Measurements from ENCODE around the gene SEMA5B. TPM values are rescaled to one million over a fixed set of nuclear protein-coding genes. Genes with fewer than 3 reads are reported as not detected.

SEMA5B gene
- polyA plus RNA-seq, 1 donor from 2014 or later, result 7.0 TPM

DNA sequence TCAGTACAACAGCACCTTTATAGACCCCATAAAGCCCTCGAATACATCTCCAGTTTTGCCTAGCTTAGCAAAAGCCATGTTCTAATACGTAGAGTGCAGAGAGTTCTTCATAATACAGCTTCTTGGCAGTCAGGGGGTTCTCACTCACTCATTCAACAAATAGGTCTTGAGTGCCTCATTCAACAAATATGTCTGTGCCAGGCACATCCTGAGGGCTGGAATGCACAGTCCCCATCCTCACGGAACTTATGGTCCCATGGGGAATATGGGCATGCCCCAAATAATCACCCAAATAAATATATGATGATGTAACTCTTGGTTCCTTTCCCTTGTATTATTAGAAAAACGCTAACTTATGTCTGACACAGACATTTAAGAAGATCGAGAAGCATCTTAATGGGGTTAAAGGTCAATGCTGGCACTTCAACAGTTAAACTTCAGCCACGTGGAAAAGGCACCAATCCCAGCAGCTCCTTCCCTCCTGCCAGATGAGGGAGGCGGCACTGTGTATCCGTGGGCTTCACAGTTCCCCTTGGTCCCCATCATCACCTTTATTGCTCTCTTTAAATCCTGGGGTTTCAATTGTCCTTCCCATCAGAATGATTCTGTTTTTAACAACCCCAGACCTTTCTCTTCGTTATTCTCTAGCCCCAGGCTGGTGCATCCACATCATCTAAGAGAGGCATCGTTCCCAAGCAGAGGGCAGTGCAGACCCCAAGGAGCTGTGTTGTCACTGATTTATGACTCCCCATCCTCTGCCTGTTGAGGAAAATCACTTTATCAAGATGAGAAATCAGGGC lies 18.9 kb upstream of the SEMA5B start:
- Histone ChIP-seq H3K9me2 (ENCODE audit: insufficient read depth, low read length) (no peaks in the 10 kb centered on the region), H4K20me1 (ENCODE audit: insufficient read depth) (no peaks in the 10 kb centered on the region), H3K9me3 (ENCODE audit: low read length) (no peaks in the 10 kb centered on the region), H3F3A (ENCODE audit: insufficient read depth, low read length, poor library complexity, severe bottlenecking) (no peaks in the 10 kb centered on the region), H2AFZ (ENCODE audit: low read depth, low read length) (no peak overlapping the region), H3K27me3 (ENCODE audit: insufficient read depth, low read depth, low read length) (no peaks in the 10 kb centered on the region), H3K4me3 (ENCODE audit: low read length) (no peak overlapping the region), H3K79me2 (replicated peaks; ENCODE audit: insufficient read depth, low read length) (no peaks in the 10 kb centered on the region), H3K9ac (ENCODE audit: low read length) (no peak overlapping the region), H3K27ac (ENCODE audit: low read length) (no peak overlapping the region), H3K4me2 (ENCODE audit: low read length) (no peak overlapping the region), H3K36me3 (ENCODE audit: insufficient read depth, low read length) (no peaks in the 10 kb centered on the region)
- no peak for TF ChIP-seq EZH2 (IDR thresholded peaks at IDR 0.05; ENCODE audit: borderline replicate concordance, insufficient read depth, low read length, poor library complexity, severe bottlenecking)
- TF ChIP-seq TAF1 (IDR thresholded peaks at IDR 0.05; ENCODE audit: low read depth), result no peak
- TF ChIP-seq MXI1 (conservative IDR thresholded peaks at IDR 0.05; ENCODE audit: poor library complexity, severe bottlenecking), result no peak
- TF ChIP-seq REST (IDR thresholded peaks at IDR 0.05; ENCODE audit: borderline replicate concordance), result no peak
- TF ChIP-seq EP300 (conservative IDR thresholded peaks at IDR 0.05; ENCODE audit: poor library complexity, severe bottlenecking), result no peak
- TF ChIP-seq SMC3 (conservative IDR thresholded peaks at IDR 0.05; ENCODE audit: poor library complexity), result no peak
- no peak for TF ChIP-seq POLR2AphosphoS5 (IDR thresholded peaks at IDR 0.05)
- TF ChIP-seq RAD21 (conservative IDR thresholded peaks at IDR 0.05), result no peak
- TF ChIP-seq, protein P1, sequence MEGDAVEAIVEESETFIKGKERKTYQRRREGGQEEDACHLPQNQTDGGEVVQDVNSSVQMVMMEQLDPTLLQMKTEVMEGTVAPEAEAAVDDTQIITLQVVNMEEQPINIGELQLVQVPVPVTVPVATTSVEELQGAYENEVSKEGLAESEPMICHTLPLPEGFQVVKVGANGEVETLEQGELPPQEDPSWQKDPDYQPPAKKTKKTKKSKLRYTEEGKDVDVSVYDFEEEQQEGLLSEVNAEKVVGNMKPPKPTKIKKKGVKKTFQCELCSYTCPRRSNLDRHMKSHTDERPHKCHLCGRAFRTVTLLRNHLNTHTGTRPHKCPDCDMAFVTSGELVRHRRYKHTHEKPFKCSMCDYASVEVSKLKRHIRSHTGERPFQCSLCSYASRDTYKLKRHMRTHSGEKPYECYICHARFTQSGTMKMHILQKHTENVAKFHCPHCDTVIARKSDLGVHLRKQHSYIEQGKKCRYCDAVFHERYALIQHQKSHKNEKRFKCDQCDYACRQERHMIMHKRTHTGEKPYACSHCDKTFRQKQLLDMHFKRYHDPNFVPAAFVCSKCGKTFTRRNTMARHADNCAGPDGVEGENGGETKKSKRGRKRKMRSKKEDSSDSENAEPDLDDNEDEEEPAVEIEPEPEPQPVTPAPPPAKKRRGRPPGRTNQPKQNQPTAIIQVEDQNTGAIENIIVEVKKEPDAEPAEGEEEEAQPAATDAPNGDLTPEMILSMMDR (IDR thresholded peaks at IDR 0.05; ENCODE audit: poor library complexity, severe bottlenecking), result no peak

- Histone ChIP-seq H3K9ac (ENCODE audit: low read length) (no peak overlapping the region), H3K4me3 (ENCODE audit: low read length) (no peak overlapping the region), H3K27ac (ENCODE audit: low read length) (no peak overlapping the region), H3K9me2 (ENCODE audit: insufficient read depth, low read length) (no peaks in the 10 kb centered on the region), H3K4me2 (ENCODE audit: low read length) (no peak overlapping the region), H2AFZ (ENCODE audit: low read depth, low read length) (no peak overlapping the region), H4K20me1 (ENCODE audit: insufficient read depth) (no peaks in the 10 kb centered on the region), H3K36me3 (ENCODE audit: insufficient read depth, low read length) (no peaks in the 10 kb centered on the region), H3K9me3 (ENCODE audit: low read length) (no peaks in the 10 kb centered on the region), H3F3A (ENCODE audit: insufficient read depth, low read length, poor library complexity, severe bottlenecking) (no peaks in the 10 kb centered on the region), H3K79me2 (replicated peaks; ENCODE audit: insufficient read depth, low read length) (no peaks in the 10 kb centered on the region), H3K27me3 (ENCODE audit: insufficient read depth, low read depth, low read length) (no peaks in the 10 kb centered on the region)
- TF ChIP-seq MXI1 (conservative IDR thresholded peaks at IDR 0.05; ENCODE audit: poor library complexity, severe bottlenecking), result no peak
- no peak for TF ChIP-seq REST (IDR thresholded peaks at IDR 0.05; ENCODE audit: borderline replicate concordance)
- TF ChIP-seq EP300 (conservative IDR thresholded peaks at IDR 0.05; ENCODE audit: poor library complexity, severe bottlenecking), result no peak
- TF ChIP-seq EZH2 (IDR thresholded peaks at IDR 0.05; ENCODE audit: borderline replicate concordance, insufficient read depth, low read length, poor library complexity, severe bottlenecking), result no peak
- TF ChIP-seq TAF1 (IDR thresholded peaks at IDR 0.05; ENCODE audit: low read depth), result no peak
- TF ChIP-seq POLR2AphosphoS5 (IDR thresholded peaks at IDR 0.05), result no peak
- no peak for TF ChIP-seq RAD21 (conservative IDR thresholded peaks at IDR 0.05)
- TF ChIP-seq, protein P1 (IDR thresholded peaks at IDR 0.05; ENCODE audit: poor library complexity, severe bottlenecking), result no peak
- no peak for TF ChIP-seq SMC3 (conservative IDR thresholded peaks at IDR 0.05; ENCODE audit: poor library complexity)
These were observed 17.6 kb upstream of the SEMA5B start for GRCh38 chr3:123044981-123045763.
